ENCODE measurements around the gene ATG9A. TPM values are rescaled to one million over a fixed set of nuclear protein-coding genes. Genes with fewer than 3 reads are reported as not detected.
A peak's percentile ranks its signal among the peaks of the same experiment; 100 is the strongest.

The ATG9A gene
- total RNA-seq, 1 donor from 2014 or later, result 135 TPM

- TF ChIP-seq CTCF (IDR thresholded peaks at IDR 0.05), result no peak
- Histone ChIP-seq H3K27ac (no peak overlapping the region), H3K4me3 (no peak overlapping the region), H3K4me1 (peaks cover 0 to 6% of the 10 kb centered on the region in 2 donors), H3K27me3 (no peaks in the 10 kb centered on the region), H3K9me3 (no peaks in the 10 kb centered on the region), H3K36me3 (peaks cover 31 to 50% of the 10 kb centered on the region in 2 donors)
- intact Hi-C loops (cut with DNase I), result loop anchor here (10.0 kb wide), 1 partner anchor 475 kb away; no protein-coding TSS in a partner anchor
- peak in 1 of 2 donors; percentile 59 for DNase-seq (ENCODE audit: low spot score in 2 of 2)
Measured at GRCh38 chr2:219209236-219210195, 19.9 kb downstream of the ATG9A start.

DNA sequence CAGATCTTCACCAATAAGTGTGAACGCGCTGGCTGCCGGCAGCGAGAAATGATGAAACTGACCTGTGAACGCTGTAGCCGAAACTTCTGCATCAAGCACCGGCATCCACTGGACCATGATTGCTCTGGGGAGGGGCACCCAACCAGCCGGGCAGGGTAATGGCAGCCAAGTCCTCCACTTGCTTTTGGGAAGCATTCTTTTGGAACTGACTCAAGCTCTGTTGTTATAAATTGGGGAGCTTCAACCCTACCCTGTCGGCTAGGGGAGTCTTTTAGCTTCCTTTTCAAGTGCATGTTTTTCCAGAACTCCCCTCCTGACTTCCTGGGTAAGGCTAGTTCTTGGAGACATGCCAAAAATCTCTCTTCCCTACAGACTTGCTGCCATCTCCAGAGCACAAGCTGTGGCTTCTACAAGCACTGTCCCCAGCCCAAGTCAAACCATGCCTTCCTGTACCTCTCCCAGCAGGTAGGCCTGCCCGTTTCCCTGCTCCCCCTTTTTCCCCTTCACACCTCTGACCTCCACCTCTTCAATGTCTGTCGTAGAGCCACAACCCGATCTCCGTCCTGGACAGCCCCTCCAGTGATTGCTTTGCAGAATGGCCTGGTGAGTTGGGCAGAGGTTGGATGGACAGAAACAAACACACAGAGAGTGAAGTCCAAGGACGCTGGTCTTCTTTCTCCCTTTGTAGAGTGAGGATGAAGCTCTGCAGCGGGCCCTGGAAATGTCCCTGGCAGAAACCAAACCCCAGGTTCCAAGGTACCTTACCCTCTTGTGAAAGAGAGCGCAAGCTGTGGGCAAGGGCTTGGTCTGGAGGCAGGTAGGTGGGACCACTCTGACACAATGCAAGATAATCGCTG, 21.3 kb downstream of the ATG9A start:
- TF ChIP-seq CTCF (IDR thresholded peaks at IDR 0.05), result no peak
- Histone ChIP-seq H3K9me3 (no peaks in the 10 kb centered on the region), H3K27me3 (no peaks in the 10 kb centered on the region), H3K4me3 (peak overlapping the region in 1 of 2 donors; percentile 90), H3K27ac (peak overlapping the region; percentile 91 to 99), H3K4me1 (peaks cover 0 to 6% of the 10 kb centered on the region in 2 donors), H3K36me3 (peaks cover 30 to 36% of the 10 kb centered on the region in 2 donors)
- intact Hi-C loops (cut with DNase I), result loop anchor here (1.0 to 2.0 kb wide), 3 partner anchors 10 to 181 kb away; partner anchors contain the start of genes ABCB6 and DNAJB2
- peak in 1 of 2 donors; percentile 63 for DNase-seq (ENCODE audit: low spot score in 2 of 2)

GRCh38 chr2:219207134-219207883, 22.1 kb downstream of the ATG9A start:
- DNase-seq (ENCODE audit: low spot score in 2 of 2), result peak in 1 of 2 donors; percentile 63
- Histone ChIP-seq H3K27me3 (no peaks in the 10 kb centered on the region), H3K9me3 (no peaks in the 10 kb centered on the region), H3K4me1 (peaks cover 0 to 6% of the 10 kb centered on the region in 2 donors), H3K36me3 (peaks cover 22 to 28% of the 10 kb centered on the region in 2 donors), H3K4me3 (peak overlapping the region; percentile 86 to 90), H3K27ac (peak overlapping the region; percentile 91 to 99)
- intact Hi-C loops (cut with DNase I), result loop anchor here (1.0 to 2.0 kb wide), 3 partner anchors 11 to 181 kb away; partner anchors contain the start of genes ABCB6 and DNAJB2
- TF ChIP-seq CTCF (IDR thresholded peaks at IDR 0.05), result no peak

DNA sequence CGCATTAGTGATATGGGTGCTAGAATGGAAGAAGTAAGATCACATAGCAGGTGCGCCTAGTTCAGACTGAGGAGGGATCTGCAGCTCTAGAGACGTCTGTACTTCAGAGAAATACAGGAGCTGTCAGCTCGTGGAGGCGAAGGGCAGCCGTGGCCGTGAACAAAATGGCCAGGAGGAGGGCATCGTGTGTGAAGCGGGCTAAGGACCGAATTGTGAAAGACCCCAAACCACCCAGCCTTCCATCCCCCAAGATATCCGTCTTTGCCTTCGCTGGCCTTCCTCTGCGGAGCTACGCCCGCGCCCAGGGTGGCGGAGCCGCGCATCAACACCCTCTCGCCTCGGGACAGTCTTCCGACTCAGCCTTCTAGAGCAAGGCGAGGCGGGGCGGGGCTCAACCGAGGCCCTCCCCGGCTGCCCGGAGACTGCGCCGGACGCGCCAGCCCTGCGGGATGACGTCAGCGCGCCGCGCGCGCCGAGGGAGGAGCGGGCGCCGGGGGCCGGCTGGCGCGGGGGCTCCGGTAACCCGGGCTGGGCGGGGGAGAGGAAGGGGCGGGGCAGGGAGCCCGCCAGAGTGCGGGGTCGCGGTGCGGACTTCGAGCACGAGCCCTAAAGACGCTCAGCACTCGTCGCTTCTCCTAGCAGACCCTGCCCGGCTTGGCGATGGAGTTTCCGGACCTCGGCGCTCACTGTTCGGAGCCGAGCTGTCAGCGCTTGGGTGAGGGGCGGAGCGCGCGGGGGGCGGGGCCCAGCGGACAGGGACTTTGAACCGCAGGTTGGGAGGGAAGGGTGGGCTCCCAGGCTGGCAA, 22.9 kb downstream of the ATG9A start, which contains the start of gene ZFAND2B:
TSS of gene ZFAND2B (plus strand) at position 455 of the 806 bp plus-strand sequence. CDS start at position 661, 206 bp downstream.
- Histone ChIP-seq H3K9me3 (no peaks in the 10 kb centered on the region), H3K36me3 (peaks cover 22 to 23% of the 10 kb centered on the region in 2 donors), H3K27me3 (no peaks in the 10 kb centered on the region), H3K27ac (peak within 1 kb of the TSS; percentile 91 to 99), H3K4me1 (peaks cover 0 to 6% of the 10 kb centered on the region in 2 donors), H3K4me3 (peak within 1 kb of the TSS; percentile 86 to 90)
- TF ChIP-seq CTCF (IDR thresholded peaks at IDR 0.05), result peak; percentile 9 to 34 (median 17)
- intact Hi-C loops (cut with DNase I), result loop anchor here (1.0 to 2.0 kb wide), 7 partner anchors 12 to 182 kb away; partner anchors contain the start of genes ABCB6, ANKZF1, ATG9A and DNAJB2
- peak; percentile 83 to 97 for DNase-seq (ENCODE audit: low spot score in 2 of 2)
